ENCODE data around the gene SERPINA1. TPM values are rescaled to one million over a fixed set of nuclear protein-coding genes. Genes with fewer than 3 reads are reported as not detected.

SERPINA1 gene
- total RNA-seq, 1 experiment from 2014 or later, result not detected

DNA sequence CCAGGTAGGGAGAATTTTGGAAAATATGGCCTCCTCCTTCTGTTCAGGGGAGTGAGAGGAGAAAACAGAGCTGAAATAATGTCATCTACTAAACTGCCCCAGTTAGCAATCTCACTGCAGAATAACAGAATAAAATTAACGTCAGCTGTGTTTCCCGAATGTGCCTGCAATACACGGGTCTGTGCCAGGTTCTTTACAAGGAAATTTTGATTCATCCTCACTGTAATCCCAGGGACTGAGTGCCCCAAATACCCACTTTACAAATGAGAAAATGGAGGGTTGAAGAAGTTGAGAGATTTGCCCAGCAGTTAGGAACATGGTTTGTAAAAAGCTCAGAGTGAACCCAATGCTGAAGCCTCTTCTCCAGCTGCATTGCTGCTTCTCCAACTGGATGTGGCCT lies 44.0 kb downstream of the SERPINA1 start:
- no CpG with 5 or more reads among the region's 3 CpGs for WGBS (ENCODE audit: extremely low coverage, insufficient read length, low lambda C conversion rate)
- H4K8ac ChIP-seq (replicated peaks; ENCODE audit: insufficient read length, low read depth, low read length), result no peak overlapping the region
- no peaks in the 10 kb centered on the region for H4K20me1 ChIP-seq (ENCODE audit: control insufficient read depth, insufficient read depth, insufficient read length)
- no peaks in the 10 kb centered on the region; a peak in 1 of 4 replicates for H3K4me1 Mint-ChIP-seq
- no peaks in the 10 kb centered on the region for H3K23me2 ChIP-seq (ENCODE audit: insufficient read length, low read depth, low read length, poor library complexity, severe bottlenecking)
- no peak overlapping the region for H4K91ac ChIP-seq (ENCODE audit: insufficient read length, low read depth, low read length)
- H3K79me2 ChIP-seq (ENCODE audit: insufficient read depth, low read length), result no peaks in the 10 kb centered on the region
- no peak overlapping the region for H3K4me2 ChIP-seq (ENCODE audit: insufficient read depth, insufficient read length, low read length)
- no peak overlapping the region for H2BK20ac ChIP-seq (ENCODE audit: low read depth, low read length, poor library complexity, severe bottlenecking)
- H2BK15ac ChIP-seq (ENCODE audit: low read depth, low read length), result no peak overlapping the region
- H3K56ac ChIP-seq (ENCODE audit: insufficient read length, low read depth, low read length), result no peak overlapping the region
- no peak overlapping the region for H4K5ac ChIP-seq (ENCODE audit: insufficient read length, low read depth, low read length)
- H3K4me3 Mint-ChIP-seq, result no peak overlapping the region
- H3T11ph ChIP-seq (ENCODE audit: low read length), result no peak overlapping the region
- H3K4ac ChIP-seq (ENCODE audit: low read depth, low read length), result no peak overlapping the region
- H3K14ac ChIP-seq (ENCODE audit: insufficient read depth, low read length), result no peak overlapping the region
- H3K18ac ChIP-seq (ENCODE audit: insufficient read length, low read depth, low read length), result no peak overlapping the region
- no peak overlapping the region for H2AFZ ChIP-seq (ENCODE audit: low read length)
- H2BK5ac ChIP-seq (ENCODE audit: insufficient read length, low read length), result no peak overlapping the region
- H3K36me3 Mint-ChIP-seq (ENCODE audit: insufficient read depth in 1 of 3, low read depth in 3 of 3), result no peaks in the 10 kb centered on the region
- no peak overlapping the region for H3K27ac ChIP-seq (ENCODE audit: insufficient read length, low read depth, low read length)
- H3K9me3 ChIP-seq (ENCODE audit: control insufficient read depth, low read depth, low read length), result no peaks in the 10 kb centered on the region
- TF ChIP-seq CTCF (conservative IDR thresholded peaks at IDR 0.05), result no peak
- no peak overlapping the region for H2BK12ac ChIP-seq (ENCODE audit: insufficient read length, low read depth, low read length)
- H2AK5ac ChIP-seq (ENCODE audit: insufficient read length, low read length), result no peak overlapping the region
- H3K9ac ChIP-seq (ENCODE audit: extremely low read depth, insufficient read length, low read length), result no peak overlapping the region
- no peak overlapping the region for H2BK120ac ChIP-seq (ENCODE audit: low read depth, low read length, poor library complexity, severe bottlenecking)
- peaks cover 15% of the 10 kb centered on the region for H3K27me3 Mint-ChIP-seq (ENCODE audit: low read depth)
- peaks cover 0 to 3% of the 10 kb centered on the region in 2 experiments; a peak in 2 of 5 replicates for H3K9me3 Mint-ChIP-seq
- H3K4me1 ChIP-seq (ENCODE audit: insufficient read depth, low read length), result no peaks in the 10 kb centered on the region
- H3K23ac ChIP-seq (ENCODE audit: insufficient read length, low read depth, low read length), result no peak overlapping the region
- no peak overlapping the region for H3K27ac Mint-ChIP-seq
- DNase-seq, result no peak
- H3K79me1 ChIP-seq (ENCODE audit: insufficient read depth, low read depth, low read length, poor library complexity, severe bottlenecking), result no peaks in the 10 kb centered on the region
- no peaks in the 10 kb centered on the region for H3K27me3 ChIP-seq (ENCODE audit: insufficient read depth, low read length)

Measured in H9 (cell line).